ENCODE measurements around the gene PHOSPHO2. TPM values are rescaled to one million over a fixed set of nuclear protein-coding genes. Genes with fewer than 3 reads are reported as not detected.

PHOSPHO2 gene
- total RNA-seq, 1 experiment from 2014 or later: 6.9 TPM

DNA sequence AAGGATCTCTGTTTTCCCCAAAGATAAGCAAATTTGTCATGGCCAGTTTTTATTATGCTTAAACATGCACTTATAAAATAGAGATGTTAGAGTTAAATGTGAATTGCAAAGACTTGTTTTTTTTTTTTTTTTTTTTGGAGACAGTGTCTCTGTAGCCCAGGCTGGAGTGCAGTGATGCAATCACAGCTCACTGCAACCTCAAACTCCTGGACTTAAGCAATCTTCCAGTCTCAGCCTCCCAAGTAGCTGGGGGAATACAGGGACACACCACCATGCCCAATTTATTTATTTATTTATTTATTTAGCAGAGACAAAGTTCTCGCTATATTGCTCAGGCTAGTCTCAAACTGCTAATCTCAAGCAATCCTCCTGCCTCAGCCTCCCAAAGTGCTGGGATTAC, 15.1 kb downstream of the PHOSPHO2 start:
- no peak for DNase-seq (ENCODE audit: low spot score)
- POLR2A ChIA-PET (ENCODE audit: low non-redundant PET): no interaction called here

DNA sequence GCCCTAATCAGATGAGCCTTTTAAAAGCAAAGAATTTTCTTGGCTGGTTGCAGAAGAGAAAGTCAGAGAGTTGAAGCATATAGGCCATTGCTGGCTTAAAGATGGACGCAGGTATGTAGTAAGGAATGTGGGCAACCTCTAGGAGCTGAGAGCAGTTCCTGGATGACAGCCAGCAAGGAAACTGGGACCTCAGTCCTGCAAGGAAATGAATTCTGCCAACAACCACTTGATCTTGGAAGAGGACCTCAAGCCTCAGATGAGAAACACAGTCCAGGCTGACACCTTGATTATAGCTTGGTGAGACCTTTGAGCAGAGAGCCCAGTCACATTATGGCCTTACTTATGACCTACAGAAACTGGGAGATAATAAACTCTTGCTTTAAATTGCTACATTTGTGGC, 15.7 kb downstream of the PHOSPHO2 start:
- CTCF ChIA-PET: no interaction called here

More for the DNA sequence above, 15.1 kb downstream of the PHOSPHO2 start:
- no peak for TF ChIP-seq EZH2 (IDR thresholded peaks at IDR 0.05; ENCODE audit: borderline replicate concordance, low read depth, low read length, poor library complexity, severe bottlenecking)
- TF ChIP-seq, protein P1, sequence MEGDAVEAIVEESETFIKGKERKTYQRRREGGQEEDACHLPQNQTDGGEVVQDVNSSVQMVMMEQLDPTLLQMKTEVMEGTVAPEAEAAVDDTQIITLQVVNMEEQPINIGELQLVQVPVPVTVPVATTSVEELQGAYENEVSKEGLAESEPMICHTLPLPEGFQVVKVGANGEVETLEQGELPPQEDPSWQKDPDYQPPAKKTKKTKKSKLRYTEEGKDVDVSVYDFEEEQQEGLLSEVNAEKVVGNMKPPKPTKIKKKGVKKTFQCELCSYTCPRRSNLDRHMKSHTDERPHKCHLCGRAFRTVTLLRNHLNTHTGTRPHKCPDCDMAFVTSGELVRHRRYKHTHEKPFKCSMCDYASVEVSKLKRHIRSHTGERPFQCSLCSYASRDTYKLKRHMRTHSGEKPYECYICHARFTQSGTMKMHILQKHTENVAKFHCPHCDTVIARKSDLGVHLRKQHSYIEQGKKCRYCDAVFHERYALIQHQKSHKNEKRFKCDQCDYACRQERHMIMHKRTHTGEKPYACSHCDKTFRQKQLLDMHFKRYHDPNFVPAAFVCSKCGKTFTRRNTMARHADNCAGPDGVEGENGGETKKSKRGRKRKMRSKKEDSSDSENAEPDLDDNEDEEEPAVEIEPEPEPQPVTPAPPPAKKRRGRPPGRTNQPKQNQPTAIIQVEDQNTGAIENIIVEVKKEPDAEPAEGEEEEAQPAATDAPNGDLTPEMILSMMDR (conservative IDR thresholded peaks at IDR 0.05; ENCODE audit: low read depth, low read length): no peak
- Histone ChIP-seq H3K4me1 (ENCODE audit: insufficient read depth, low read length, poor library complexity, severe bottlenecking) (no peaks in the 10 kb centered on the region), H3K27me3 (replicated peaks; ENCODE audit: insufficient read depth, low read depth, low read length, poor library complexity) (no peaks in the 10 kb centered on the region), H3K36me3 (ENCODE audit: insufficient read depth, low read length, poor library complexity, severe bottlenecking) (no peaks in the 10 kb centered on the region), H3K27ac (ENCODE audit: low read depth, low read length, poor library complexity, severe bottlenecking) (no peak overlapping the region), H3K9me3 (ENCODE audit: low read depth, low read length, poor library complexity, severe bottlenecking) (no peaks in the 10 kb centered on the region), H3K4me3 (ENCODE audit: low read depth, low read length, poor library complexity, severe bottlenecking) (no peak overlapping the region)
- no TSS peak for BruUV-seq (replicated peaks)
- CTCF ChIA-PET: no interaction called here
- intact Hi-C loops (cut with micrococcal nuclease; ENCODE audit: unreplicated experiment): no loop called here

DNA sequence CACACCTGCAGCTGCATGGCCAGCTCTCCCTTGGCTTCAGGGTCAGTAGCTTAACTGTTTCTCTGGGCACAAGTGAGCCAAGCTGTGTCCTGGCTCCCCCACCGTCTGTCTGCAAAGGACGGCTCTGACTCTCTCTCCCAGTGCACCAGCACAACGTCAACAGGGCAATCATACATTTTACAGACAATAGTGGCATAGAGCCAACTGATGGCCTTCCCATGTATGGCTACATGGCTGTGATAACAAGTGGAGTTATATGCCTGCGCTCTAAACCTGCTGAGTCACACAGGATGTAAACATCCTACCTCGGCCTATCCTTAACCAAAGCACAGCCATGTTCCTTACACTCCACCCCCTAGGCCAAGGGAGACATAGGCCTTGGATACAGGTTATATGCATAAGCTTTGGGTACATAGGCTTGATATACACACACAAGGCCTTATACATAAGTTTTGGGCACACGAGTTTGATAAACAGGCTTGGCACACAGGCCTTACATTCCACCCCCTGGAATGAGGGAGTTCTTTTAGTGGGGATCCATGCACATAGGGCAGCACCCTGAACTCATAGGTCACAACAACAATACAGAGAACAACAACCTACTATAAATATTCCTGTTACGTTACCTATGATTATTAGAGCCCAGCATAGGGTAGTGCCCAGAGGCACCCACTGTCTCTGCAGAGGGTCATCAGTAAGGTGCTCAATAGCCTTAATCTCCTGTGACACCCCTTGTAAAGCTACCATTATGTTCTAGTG, 17.7 kb downstream of the PHOSPHO2 start:
- H3K9me3 ChIP-seq (ENCODE audit: low read depth, low read length, poor library complexity, severe bottlenecking): no peaks in the 10 kb centered on the region
- intact Hi-C loops (cut with micrococcal nuclease; ENCODE audit: unreplicated experiment): no loop called here
- DNase-seq (ENCODE audit: low spot score): no peak
- no peaks in the 10 kb centered on the region for H3K36me3 ChIP-seq (ENCODE audit: insufficient read depth, low read length, poor library complexity, severe bottlenecking)
- no peak for TF ChIP-seq EZH2 (IDR thresholded peaks at IDR 0.05; ENCODE audit: borderline replicate concordance, low read depth, low read length, poor library complexity, severe bottlenecking)
- TF ChIP-seq, protein P1 (conservative IDR thresholded peaks at IDR 0.05; ENCODE audit: low read depth, low read length): no peak
- BruUV-seq (replicated peaks): no TSS peak
- no peaks in the 10 kb centered on the region for H3K4me1 ChIP-seq (ENCODE audit: insufficient read depth, low read length, poor library complexity, severe bottlenecking)
- ChIA-PET CTCF (no interaction called here), POLR2A (ENCODE audit: low non-redundant PET) (no interaction called here)
- no peak overlapping the region for H3K4me3 ChIP-seq (ENCODE audit: low read depth, low read length, poor library complexity, severe bottlenecking)
- no peaks in the 10 kb centered on the region for H3K27me3 ChIP-seq (replicated peaks; ENCODE audit: insufficient read depth, low read depth, low read length, poor library complexity)
- H3K27ac ChIP-seq (ENCODE audit: low read depth, low read length, poor library complexity, severe bottlenecking): no peak overlapping the region

More for the DNA sequence above, 15.7 kb downstream of the PHOSPHO2 start:
- Histone ChIP-seq H3K27me3 (replicated peaks; ENCODE audit: insufficient read depth, low read depth, low read length, poor library complexity) (no peaks in the 10 kb centered on the region), H3K4me3 (ENCODE audit: low read depth, low read length, poor library complexity, severe bottlenecking) (no peak overlapping the region), H3K4me1 (ENCODE audit: insufficient read depth, low read length, poor library complexity, severe bottlenecking) (no peaks in the 10 kb centered on the region), H3K9me3 (ENCODE audit: low read depth, low read length, poor library complexity, severe bottlenecking) (no peaks in the 10 kb centered on the region), H3K36me3 (ENCODE audit: insufficient read depth, low read length, poor library complexity, severe bottlenecking) (no peaks in the 10 kb centered on the region), H3K27ac (ENCODE audit: low read depth, low read length, poor library complexity, severe bottlenecking) (no peak overlapping the region)
- intact Hi-C loops (cut with micrococcal nuclease; ENCODE audit: unreplicated experiment): no loop called here
- TF ChIP-seq, protein P1 (conservative IDR thresholded peaks at IDR 0.05; ENCODE audit: low read depth, low read length): no peak
- TF ChIP-seq EZH2 (IDR thresholded peaks at IDR 0.05; ENCODE audit: borderline replicate concordance, low read depth, low read length, poor library complexity, severe bottlenecking): no peak
- no peak for DNase-seq (ENCODE audit: low spot score)
- POLR2A ChIA-PET (ENCODE audit: low non-redundant PET): no interaction called here
- no TSS peak for BruUV-seq (replicated peaks)
